ENCODE measurements around the gene CTAGE8.
"Not testable (repeated sequence)": the region's sequence is repeated elsewhere in the genome, so short reads cannot be mapped to it uniquely, and the experiment has no call there.

CTAGE8 gene

GRCh38 chr7:144269188-144269587, at the start of gene CTAGE8:
CTAGE8 (minus strand) TSS chr7:144269288; CDS start chr7:144269250, 38 bp downstream.
- not testable (repeated sequence) for DNase-seq (ENCODE audit: low read depth)

GRCh38 chr7:144317537-144317936, 48.4 kb upstream of the CTAGE8 start:
- DNase-seq (ENCODE audit: low read depth), result not testable (repeated sequence)

GRCh38 chr7:144311872-144312469, 42.9 kb upstream of the CTAGE8 start, which contains the start of gene OR2A1:
OR2A1 (plus strand) TSS chr7:144312419; CDS start chr7:144318125, 5,706 bp downstream.
- not testable (repeated sequence) for DNase-seq (ENCODE audit: low read depth)

- DNase-seq (ENCODE audit: low read depth), result not testable (repeated sequence)
These were observed 42.1 kb upstream of the CTAGE8 start for GRCh38 chr7:144311218-144311617.

GRCh38 chr7:144309702-144310101, 40.6 kb upstream of the CTAGE8 start:
- DNase-seq (ENCODE audit: low read depth), result not testable (repeated sequence)

- not testable (repeated sequence) for DNase-seq (ENCODE audit: low read depth)
These were observed 36.1 kb upstream of the CTAGE8 start for GRCh38 chr7:144305156-144305555.

- DNase-seq (ENCODE audit: low read depth), result not testable (repeated sequence)
These were observed 34.5 kb upstream of the CTAGE8 start for GRCh38 chr7:144303607-144304006.

- not testable (repeated sequence) for DNase-seq (ENCODE audit: low read depth)
These were observed 33.7 kb upstream of the CTAGE8 start for GRCh38 chr7:144302578-144303303.

- not testable (repeated sequence) for DNase-seq (ENCODE audit: low read depth)
These were observed 24.9 kb upstream of the CTAGE8 start for GRCh38 chr7:144293794-144294499.

- not testable (repeated sequence) for DNase-seq (ENCODE audit: low read depth)
These were observed 23.5 kb upstream of the CTAGE8 start for GRCh38 chr7:144292384-144293161.

- DNase-seq (ENCODE audit: low read depth), result peak; percentile 17
These were observed 22.5 kb upstream of the CTAGE8 start for GRCh38 chr7:144291607-144292006.

GRCh38 chr7:144287171-144287784, 18.2 kb upstream of the CTAGE8 start:
- DNase-seq (ENCODE audit: low read depth), result not testable (repeated sequence)

- DNase-seq (ENCODE audit: low read depth), result not testable (repeated sequence)
These were observed 14.6 kb upstream of the CTAGE8 start for GRCh38 chr7:144283716-144284115.

GRCh38 chr7:144282490-144282889, 13.4 kb upstream of the CTAGE8 start:
- DNase-seq (ENCODE audit: low read depth), result not testable (repeated sequence)

GRCh38 chr7:144281981-144282380, 12.9 kb upstream of the CTAGE8 start:
- not testable (repeated sequence) for DNase-seq (ENCODE audit: low read depth)

- not testable (repeated sequence) for DNase-seq (ENCODE audit: low read depth)
These were observed 10.9 kb upstream of the CTAGE8 start for GRCh38 chr7:144280010-144280409.

GRCh38 chr7:144275281-144275680, 6.2 kb upstream of the CTAGE8 start:
- not testable (repeated sequence) for DNase-seq (ENCODE audit: low read depth)

GRCh38 chr7:144264692-144265091, 4.4 kb downstream of the CTAGE8 start, which contains the start of gene OR2A7:
OR2A7 (minus strand) TSS chr7:144264792; CDS start chr7:144259628, 5,164 bp downstream.
- DNase-seq (ENCODE audit: low read depth), result not testable (repeated sequence)

- not testable (repeated sequence) for DNase-seq (ENCODE audit: low read depth)
These were observed 7.0 kb downstream of the CTAGE8 start for GRCh38 chr7:144262128-144262527.

- not testable (repeated sequence) for DNase-seq (ENCODE audit: low read depth)
These were observed 10.0 kb downstream of the CTAGE8 start for GRCh38 chr7:144259067-144259466.

GRCh38 chr7:144256112-144256511, 13.0 kb downstream of the CTAGE8 start:
- peak; percentile 31 for DNase-seq (ENCODE audit: low read depth)
